Activated T-cell treated with anti-CD3 and anti-CD28 coated beads, Interleukin-2, amount 50 U/mL, for 24 hours (primary cell): ENCODE results near the gene RALA.
A peak's percentile ranks its signal among the peaks of the same experiment; 100 is the strongest.

Source experiments
- DNase-seq: peaks from one replicate; pipeline ENCODE4 v3.0.0-alpha.2; 2020
- H3K27ac Mint-ChIP-seq: 2 replicates; pipeline ENCODE4 v1.8.0; 2020; ENCODE audit warnings: mild to moderate bottlenecking, mixed read lengths
- H3K27me3 Mint-ChIP-seq: 2 replicates; pipeline ENCODE4 v1.8.0; 2020; ENCODE audit warnings: mixed read lengths
- H3K36me3 Mint-ChIP-seq: 2 replicates; pipeline ENCODE4 v1.8.0; 2020; ENCODE audit warnings: low read depth, mixed read lengths
- H3K4me1 Mint-ChIP-seq: 2 replicates; pipeline ENCODE4 v1.8.0; 2020; ENCODE audit warnings: low read depth, mixed read lengths
- H3K4me3 Mint-ChIP-seq: 2 replicates; pipeline ENCODE4 v1.8.0; 2020; ENCODE audit warnings: mild to moderate bottlenecking, moderate library complexity, mixed read lengths
- H3K9me3 Mint-ChIP-seq: 2 replicates; pipeline ENCODE4 v1.8.0; 2020; ENCODE audit warnings: mixed read lengths

RALA gene

DNA sequence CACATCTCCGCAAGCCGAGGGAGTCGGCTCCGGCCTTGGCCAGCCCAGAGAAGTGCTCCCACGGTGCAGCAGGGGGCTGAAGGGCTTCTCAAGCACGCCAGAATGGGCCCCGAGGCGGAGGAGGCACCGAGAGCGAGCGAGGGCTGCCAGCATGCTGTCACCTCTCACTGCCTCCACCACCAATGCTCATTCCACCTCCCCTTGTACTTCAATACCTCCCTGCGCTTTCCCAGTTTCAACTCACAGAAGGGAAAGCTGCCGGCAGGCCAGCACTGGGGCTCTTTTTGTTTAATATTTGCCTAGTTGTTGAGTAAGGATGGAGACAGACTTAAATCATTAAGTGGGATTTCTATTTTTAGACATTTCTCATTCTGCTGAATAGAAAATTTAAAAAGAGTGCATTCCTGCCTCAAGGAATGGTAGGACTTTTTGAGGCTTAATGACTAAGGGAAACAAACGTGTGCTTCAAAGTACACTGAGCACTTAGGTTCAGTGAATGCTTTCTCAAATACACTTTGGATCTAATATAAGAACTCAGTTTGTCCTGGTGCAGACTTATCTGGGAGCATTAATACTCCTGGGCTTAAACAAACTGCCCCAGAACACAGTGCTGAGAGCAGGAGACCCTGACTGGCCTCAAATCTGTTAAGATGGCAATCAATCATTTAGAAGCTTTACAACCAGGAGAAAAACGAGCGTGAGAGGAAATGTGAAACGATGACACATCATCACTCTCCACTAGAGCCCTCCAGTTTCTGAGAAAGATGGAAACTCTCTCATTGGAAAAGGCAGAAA lies 131.2 kb downstream of the RALA start:
- H3K27ac Mint-ChIP-seq, result peak overlapping the region; percentile 76
- H3K4me3 Mint-ChIP-seq, result no peak overlapping the region
- no peaks in the 10 kb centered on the region for H3K27me3 Mint-ChIP-seq
- H3K4me1 Mint-ChIP-seq, result peaks cover 10% of the 10 kb centered on the region
- DNase-seq, result no peak
- no peaks in the 10 kb centered on the region for H3K9me3 Mint-ChIP-seq
- H3K36me3 Mint-ChIP-seq, result peaks cover 8% of the 10 kb centered on the region

DNA sequence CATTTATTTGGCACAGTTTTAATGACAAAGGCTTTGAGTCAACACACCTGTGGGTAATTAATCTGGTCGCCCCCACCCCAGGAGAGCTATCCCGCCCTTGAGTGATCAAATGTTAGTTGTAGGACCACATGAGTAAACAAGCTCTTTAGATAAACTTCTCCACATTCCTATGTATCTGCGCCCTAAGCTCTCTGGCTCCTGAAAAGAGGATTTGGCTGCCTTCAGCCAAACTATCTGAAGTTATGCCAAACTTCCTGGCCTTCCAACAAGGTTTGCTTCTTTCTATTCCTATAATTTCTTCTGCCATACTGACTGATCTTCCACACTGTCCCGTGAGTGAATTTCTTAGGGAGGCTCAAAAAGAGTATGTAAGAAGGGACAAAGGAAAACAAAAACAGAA lies 134.2 kb downstream of the RALA start:
- Mint-ChIP-seq H3K27ac (no peak overlapping the region), H3K27me3 (no peaks in the 10 kb centered on the region), H3K9me3 (no peaks in the 10 kb centered on the region), H3K36me3 (peaks cover 6% of the 10 kb centered on the region), H3K4me1 (peaks cover 10% of the 10 kb centered on the region), H3K4me3 (no peak overlapping the region)
- no peak for DNase-seq
